HFF-Myc (cell line): ENCODE measurements around the gene FBXL20.
A peak's percentile ranks its signal among the peaks of the same experiment; 100 is the strongest.
"Not testable (repeated sequence)": the region's sequence is repeated elsewhere in the genome, so short reads cannot be mapped to it uniquely, and the experiment has no call there.

Experiments
- DNase-seq: peaks from one replicate; pipeline ENCODE4 v3.0.0-alpha.2; 2011; ENCODE audit warnings: low read depth; ENCODE audit errors: extremely low read depth
- H3K4me3 ChIP-seq: replicated peaks from 2 replicates; pipeline ENCODE4 v1.5.1; 2011; ENCODE audit warnings: low read depth, mild to moderate bottlenecking, control low read depth, low read length
- CTCF ChIP-seq: IDR thresholded peaks from 2 replicates; pipeline ENCODE4 v1.5.1; 2012; ENCODE audit warnings: mild to moderate bottlenecking, low read depth, low read length, control low read depth; ENCODE audit errors: missing control alignments

The FBXL20 gene

GRCh38 chr17:39391448-39391847, 10.0 kb downstream of the FBXL20 start:
- DNase-seq = no peak
- no peak for TF ChIP-seq CTCF
- no peak overlapping the region for H3K4me3 ChIP-seq

- no peak for TF ChIP-seq CTCF
- H3K4me3 ChIP-seq = no peak overlapping the region
- DNase-seq = no peak
Measured at GRCh38 chr17:39385040-39385439, 16.4 kb downstream of the FBXL20 start.

- H3K4me3 ChIP-seq = no peak overlapping the region
- DNase-seq = no peak
- no peak for TF ChIP-seq CTCF
Measured at GRCh38 chr17:39380144-39380543, 21.3 kb downstream of the FBXL20 start.

DNA sequence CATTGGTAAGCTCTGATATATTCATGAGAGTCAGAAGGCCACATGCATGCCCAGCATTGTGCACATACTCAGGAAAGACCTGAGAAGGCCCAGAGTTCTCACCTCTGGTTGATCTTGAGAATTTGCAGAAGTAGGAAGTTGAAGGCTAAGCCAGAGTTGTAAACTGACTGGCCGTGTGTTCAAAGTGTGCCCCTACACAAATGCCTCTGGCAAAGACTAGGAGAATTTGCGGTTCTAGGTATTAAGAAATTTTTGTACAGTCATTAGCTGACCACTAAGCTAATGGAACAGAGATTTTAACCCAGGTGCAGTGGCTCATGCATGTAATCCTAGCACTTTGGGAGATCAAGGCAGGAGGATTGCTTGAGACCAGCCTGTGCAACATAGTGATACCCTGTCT, 25.0 kb downstream of the FBXL20 start:
- no peak overlapping the region for H3K4me3 ChIP-seq
- no peak for TF ChIP-seq CTCF
- no peak for DNase-seq

DNA sequence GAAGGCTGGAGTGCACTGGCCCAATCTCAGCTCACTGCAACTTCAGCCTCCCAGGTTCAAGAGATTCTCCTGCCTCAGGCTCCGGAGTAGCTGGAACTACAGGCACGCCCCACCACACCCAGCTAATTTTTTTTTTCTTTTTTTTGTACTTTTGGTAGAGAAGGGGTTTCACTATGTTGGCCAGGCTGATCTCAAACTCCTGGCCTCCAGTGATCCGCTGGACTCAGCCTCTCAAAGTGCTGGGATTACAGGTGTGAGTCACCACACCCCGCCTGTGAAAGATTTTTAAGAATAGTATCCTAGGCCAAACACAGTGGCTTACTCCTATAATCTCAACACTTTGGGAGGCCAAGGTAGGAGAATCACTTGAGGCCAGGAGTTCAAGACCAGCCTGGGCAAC, 33.6 kb downstream of the FBXL20 start:
- DNase-seq, H3K4me3 ChIP-seq: not testable (repeated sequence)

DNA sequence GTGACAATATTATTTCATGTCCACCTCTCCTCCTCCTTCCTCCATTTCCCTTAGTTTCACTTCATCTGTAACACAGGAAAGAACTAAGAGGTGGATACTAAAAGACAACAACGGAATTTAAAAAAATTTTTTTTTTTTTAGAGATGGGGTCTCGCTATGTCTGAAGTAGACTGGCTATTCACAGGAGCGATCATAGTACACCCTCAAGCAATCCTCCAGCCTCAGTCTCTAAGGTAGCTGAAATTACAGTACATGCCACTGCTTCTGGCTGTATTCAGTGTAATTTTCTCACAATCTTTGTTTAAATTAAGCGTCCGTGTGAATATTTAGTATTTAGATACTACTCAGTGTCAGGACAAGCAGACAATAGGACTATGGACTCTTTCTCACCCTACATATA, 35.6 kb downstream of the FBXL20 start:
- H3K4me3 ChIP-seq = peak overlapping the region; percentile 28
- no peak for DNase-seq
- TF ChIP-seq CTCF = no peak

DNA sequence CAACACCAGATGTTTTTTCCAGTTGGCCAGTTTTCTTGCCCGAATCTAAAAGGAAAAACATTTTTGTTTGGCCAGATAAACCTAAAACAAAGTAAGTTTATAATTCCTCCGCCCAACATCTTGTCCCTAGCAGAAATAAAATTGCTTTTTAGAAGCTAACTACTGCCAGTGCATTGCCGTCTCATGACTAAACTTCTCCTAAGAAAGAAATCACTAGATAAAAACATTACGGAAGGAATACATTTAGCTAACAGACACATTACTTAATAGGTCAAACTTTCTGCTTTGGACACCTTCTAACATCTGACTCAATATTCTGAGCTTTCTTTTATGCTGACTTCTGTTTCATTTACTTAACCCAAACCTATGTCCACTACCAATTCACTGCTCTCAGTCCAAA, 36.2 kb downstream of the FBXL20 start:
- peak; percentile 24 for DNase-seq
- H3K4me3 ChIP-seq = peak overlapping the region; percentile 28
- no peak for TF ChIP-seq CTCF
